Activated CD4-positive, alpha-beta T cell treated with anti-CD3 and anti-CD28 coated beads, Interleukin-2, Interleukin-6, amounts not matched to agents 100 ng/mL and 50 ng/mL, durations not matched to agents 16 hours and 8 hours (primary cell): ENCODE measurements around the gene CAND1.

Experiments
- DNase-seq: peaks from one replicate; pipeline ENCODE4 v3.0.0-alpha.2; 2020

The CAND1 gene

DNA sequence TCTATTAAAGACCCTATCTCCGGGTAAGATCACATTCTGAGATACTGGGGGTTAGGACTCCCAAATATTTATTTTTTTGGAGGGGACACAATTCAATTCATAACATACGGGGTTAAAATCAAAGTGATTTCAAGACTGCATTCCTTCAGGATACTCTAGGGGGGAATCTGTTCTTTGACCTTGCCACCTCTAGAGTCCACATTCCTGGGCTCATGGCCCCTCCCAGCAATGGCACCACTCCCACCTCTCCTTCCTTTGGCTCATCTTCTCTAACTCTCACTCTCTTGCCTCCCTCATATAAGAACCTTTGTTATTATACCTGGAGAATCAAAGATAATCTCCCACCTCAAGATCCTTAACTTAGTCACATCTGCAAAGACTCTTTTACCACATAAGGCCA, 79.5 kb downstream of the CAND1 start:
- DNase-seq = no peak

DNA sequence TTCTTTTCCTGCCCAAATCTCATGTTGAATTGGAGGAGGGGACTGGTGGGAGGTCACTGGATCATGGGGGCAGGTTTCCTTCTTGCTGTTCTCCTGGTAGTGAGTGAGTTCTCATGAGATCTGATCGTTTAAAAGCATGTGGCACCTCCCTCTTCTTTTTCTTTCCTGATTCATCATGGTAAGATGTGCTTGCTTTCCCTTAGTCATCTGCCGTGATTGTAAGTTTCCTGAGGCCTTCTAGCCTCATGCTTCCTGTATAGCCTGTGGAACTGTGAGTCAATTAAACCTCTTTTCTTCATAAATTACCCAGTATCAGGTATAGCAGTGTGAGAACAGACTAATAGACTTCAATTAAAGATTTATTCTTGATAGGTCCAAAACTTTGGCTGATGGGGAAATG, 83.5 kb downstream of the CAND1 start:
- DNase-seq = no peak

DNA sequence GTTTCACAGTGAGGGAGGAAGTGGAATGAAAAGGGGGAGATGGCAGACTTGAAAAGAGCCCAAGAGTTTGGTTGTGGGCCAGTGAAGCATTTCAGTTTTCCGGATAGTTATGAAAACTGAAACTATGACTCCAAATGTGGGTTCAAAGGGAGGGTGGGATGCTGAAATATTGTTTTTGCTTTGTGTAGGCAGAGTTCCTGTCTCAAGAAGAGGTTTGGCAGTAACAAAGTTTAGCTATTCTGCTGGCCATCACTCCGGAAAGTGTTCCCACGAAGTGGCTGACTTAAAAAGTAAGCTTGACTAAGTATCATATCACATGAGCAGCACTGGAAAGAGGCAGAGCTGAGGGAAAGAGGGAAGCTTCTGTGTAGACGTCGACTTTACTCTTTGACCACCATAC, 85.2 kb downstream of the CAND1 start:
- DNase-seq = peak; percentile 47

DNA sequence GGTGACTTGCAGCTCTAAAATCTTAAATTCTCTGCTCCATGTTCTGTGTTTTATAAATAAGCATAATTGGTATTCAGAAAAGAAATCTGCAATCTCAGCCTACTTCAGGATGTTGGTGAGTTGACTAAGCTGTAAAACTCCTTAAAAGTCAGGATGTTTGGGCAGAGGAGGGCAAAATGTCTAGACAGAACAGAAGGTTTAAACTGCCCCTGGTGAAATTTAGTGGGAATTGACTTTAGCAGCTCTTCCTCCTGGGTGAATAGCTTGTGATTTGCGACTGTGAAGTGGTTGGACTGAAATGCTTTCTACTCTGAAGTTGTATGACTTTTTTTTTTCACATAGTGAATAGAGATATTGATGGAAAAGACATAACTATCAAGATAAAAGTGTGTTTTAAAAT, 85.8 kb downstream of the CAND1 start:
- DNase-seq = no peak

DNA sequence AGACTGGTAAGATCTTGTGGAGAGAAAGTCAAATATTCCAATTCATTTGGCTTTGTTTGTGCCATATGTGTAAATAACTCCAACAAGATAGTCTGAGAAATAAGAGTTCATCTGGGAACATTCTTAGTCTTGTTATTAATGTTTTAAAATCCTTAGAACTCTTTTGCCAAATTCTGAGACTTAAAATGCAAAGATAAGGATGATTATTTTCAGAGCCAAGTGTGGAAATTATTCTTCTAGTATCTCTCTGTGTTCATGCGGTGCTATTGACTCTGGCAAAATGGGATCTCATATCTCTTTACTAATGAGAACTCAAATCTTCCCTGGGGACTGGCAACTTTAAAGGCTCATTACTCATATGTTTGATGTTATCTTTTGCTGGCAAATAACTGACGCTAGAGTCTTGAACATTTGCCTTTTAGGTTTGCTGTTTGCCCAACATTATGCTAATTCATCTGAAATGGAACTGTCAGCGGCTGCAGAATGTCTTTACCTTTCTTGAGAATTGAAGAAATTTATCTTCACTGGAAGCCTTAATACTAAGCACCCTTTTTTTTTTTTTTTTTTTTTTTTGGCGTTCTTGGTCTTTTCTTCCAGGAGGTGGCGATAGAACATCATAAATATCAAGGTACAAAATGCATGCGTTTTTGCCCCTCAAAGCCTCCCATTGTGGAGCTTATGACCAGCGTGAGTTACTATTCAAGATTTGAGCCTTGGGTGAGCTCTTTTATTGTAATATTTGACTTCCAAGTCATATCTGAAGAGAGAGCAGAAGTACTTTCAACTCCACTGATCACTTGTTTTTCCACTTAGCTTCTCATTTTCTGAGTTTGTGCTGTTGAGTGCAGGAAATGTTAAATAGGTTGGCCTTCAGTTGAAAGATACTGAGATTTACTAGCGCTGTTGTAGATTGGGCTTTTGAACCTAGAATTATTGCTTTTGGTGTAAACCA, 86.5 kb downstream of the CAND1 start:
- peak; percentile 40 for DNase-seq

DNA sequence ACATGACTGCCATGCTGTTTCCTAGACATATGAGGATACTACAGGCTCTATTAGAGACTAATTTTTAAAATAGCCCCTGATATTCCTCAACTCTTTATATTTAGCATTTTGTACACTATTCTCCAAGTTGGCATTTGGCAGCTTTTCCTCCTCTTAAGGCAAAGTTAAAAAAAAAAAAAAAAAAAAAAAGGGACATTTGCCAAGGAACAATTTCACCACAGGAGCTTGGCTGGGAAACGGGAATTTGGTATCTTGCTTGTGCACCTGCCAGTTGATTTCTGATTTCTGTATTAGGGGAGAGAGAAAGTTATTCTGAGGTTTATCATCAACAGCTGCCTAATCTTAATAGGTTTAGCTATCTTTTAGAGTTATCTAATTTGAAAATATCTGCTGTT, 87.2 kb downstream of the CAND1 start:
- DNase-seq = no peak

DNA sequence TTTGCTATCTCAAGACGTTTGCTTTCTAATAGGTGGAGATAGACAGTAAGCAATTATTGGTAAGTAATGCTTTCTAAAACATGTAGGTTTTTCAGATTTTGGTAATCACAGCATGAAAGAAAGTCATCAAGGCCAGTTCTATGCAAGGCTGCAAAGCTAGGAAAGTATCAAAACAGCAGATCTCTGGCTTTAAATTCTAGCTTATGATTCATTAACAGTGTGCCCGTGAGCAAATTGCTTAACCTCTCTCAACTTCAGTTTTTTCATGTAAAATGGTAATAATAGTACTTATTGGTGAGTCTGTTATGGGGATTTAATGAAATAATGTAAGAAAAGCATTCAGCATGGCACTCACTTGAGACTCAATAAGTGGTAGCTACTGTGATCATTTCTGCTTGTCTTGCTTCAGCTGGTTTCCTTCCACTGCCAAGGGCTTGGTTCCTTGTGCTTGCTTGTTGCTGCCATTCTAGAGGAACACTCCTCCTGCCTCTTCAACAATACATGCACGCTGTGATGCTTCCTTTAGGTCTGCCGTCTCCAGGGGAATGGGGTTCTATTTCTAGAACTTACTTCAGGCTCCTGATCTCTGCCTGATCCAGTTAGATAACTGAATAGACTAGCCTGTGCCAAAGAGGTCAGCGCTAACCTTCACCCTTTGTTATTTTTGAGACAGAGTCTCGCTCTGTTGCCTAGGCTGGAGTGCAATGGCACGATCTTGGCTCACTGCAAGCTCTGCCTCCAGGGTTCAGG, 88.4 kb downstream of the CAND1 start:
- DNase-seq = no peak

DNA sequence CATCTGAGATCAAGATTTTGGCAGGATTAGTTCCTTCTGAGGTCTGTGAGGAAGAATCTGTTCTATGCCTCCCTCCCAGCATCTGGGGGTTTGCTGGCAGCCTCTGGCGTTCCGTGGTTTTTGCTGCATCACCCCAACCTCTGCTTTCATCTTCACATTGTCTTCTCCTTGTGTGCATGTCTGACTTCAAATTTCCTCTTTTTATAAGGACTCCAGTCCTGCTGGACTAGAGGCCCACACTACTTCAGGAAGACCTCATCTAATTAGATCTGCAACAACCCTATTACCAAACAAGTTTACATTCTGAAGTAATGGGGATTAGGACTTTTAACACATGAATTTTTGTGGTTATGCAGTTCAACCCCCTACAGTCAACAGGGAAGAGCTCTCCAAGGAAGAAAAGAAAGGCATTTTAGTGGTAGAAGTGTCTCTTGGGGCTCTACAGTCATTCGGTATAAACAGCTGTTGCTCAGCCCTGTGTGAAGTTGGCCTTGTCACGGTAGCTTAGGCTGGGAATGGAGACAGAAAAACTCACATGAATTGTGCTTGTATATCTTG, 89.7 kb downstream of the CAND1 start:
- no peak for DNase-seq

DNA sequence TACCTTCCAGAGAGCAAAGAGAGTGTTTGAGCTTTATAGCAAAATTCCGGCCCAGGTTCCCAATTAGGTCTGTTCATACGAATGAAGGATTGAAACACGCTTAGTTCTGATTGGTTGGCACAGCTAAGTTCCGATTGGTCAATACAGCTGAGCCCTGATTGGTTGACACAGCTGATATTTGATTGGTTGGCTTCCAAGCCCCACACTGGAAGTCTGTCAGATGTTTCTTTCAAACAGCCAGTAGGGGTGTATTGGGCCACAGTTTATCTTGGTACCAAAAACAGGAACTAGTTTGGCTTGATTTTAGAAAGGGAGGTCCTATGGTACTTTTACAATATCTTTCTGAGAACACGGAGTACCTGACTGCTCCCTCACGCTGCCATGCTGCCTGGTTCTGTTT, 93.4 kb downstream of the CAND1 start:
- no peak for DNase-seq

DNA sequence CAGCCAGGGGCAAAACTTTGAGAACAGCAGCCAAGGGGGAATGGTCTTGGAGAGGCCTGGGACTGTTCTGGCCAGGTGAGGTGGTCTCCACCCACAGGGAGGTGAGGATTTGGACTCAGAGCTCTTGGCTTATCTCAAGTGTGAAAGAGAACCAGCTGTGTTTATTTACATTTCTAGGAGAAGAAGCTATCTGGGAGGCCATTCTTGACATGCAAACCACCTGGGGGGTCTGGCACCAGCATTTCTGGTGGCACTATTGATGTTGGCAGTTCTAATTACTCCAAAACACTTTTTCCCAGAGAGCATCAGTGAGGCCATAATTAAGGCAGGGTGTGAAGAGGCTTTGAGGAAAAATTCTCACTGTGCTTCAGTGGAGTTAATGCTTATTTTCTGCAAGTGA, 95.1 kb downstream of the CAND1 start:
- DNase-seq = no peak

DNA sequence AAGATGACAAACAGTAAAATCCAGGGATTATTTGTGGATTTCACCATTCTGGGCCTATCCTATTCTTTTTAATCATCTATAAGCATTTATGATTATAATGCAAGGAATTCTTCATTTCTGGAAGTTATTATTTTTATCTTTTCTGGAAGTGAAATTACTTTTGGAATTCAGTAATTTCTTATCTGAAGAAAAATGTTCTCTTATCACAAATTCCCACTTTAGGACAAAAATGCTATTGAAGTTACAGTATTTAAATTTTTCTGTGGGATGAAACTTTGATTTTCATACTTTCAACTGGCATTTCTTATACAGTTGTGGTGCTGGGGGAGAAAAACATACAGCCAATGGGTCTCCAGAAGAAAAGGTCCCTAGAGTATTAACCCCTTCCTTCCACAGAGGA, 96.0 kb downstream of the CAND1 start:
- DNase-seq = no peak

DNA sequence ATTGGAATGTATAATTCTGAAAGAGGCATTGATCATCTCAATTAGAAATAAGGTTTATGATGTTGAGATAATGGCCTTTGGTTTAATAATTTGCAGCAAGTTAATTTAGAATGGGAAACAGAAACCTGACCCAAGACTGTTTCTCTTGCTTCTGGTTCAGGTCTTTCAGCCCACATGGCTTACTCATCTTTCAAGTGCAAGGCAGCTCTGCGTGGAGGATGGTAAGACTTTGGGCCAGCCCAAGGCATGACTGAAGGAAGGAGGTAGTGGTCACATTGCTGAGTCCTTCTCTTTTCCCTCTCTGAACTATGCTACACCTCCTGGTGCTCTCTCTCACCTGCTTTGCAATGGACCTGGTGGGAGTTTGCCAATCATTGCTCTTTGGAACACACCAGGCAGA, 98.7 kb downstream of the CAND1 start:
- no peak for DNase-seq
